Erythroblast (primary cell): ENCODE data around the gene MAN2A2.

Source experiments
- DNase-seq, 2 experiments: peaks; one replicate each; lab custom pipeline; 2025; lab: John Stamatoyannopoulos, UW
- GATA1 ChIP-seq: IDR thresholded peaks from 2 replicates; pipeline ENCODE4 v1.6.1; 2011; ENCODE audit warnings: low read depth, mild to moderate bottlenecking, control low read depth, low read length, moderate library complexity
- POLR2A ChIP-seq: IDR thresholded peaks from 2 replicates; pipeline ENCODE4 v1.6.1; 2011; ENCODE audit warnings: mild to moderate bottlenecking, low read length

The MAN2A2 gene

GRCh38 chr15:90955624-90956273, 52.6 kb downstream of the MAN2A2 start:
- DNase-seq = peak; percentile 63 to 69
- TF ChIP-seq GATA1 (no peak), POLR2A (no peak)

GRCh38 chr15:90956274-90957030, 53.4 kb downstream of the MAN2A2 start:
- DNase-seq = peak; percentile 83 to 86
- TF ChIP-seq POLR2A (no peak), GATA1 (no peak)

- TF ChIP-seq POLR2A = no peak
- no peak for TF ChIP-seq GATA1
- DNase-seq = no peak
These were observed 54.1 kb downstream of the MAN2A2 start for GRCh38 chr15:90957031-90957790.

DNA sequence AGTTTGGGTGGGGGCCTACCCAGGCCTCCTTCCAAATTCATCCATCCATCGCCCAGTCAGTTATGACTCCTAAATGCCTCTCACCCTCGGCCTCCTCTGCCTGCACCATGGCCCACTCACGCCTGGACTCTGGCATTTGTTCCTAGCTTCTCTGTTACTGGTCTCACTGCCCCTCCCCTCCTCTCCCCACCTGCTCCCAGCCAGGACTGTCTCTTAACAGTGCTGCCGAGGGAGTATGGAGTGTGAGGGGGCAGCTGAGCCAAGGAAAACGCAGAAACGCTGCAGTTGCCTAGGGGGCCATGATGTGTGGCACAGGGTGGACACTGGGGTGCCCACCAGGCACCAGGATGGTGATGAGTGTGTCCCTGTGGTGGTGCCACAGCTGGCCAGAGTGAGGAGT, 54.7 kb downstream of the MAN2A2 start:
- no peak for TF ChIP-seq GATA1

GRCh38 chr15:90959028-90959595, 56.0 kb downstream of the MAN2A2 start:
- no peak for TF ChIP-seq POLR2A
- TF ChIP-seq GATA1 = no peak
- no peak for DNase-seq

More for the DNA sequence above, 54.7 kb downstream of the MAN2A2 start:
- DNase-seq = no peak

DNA sequence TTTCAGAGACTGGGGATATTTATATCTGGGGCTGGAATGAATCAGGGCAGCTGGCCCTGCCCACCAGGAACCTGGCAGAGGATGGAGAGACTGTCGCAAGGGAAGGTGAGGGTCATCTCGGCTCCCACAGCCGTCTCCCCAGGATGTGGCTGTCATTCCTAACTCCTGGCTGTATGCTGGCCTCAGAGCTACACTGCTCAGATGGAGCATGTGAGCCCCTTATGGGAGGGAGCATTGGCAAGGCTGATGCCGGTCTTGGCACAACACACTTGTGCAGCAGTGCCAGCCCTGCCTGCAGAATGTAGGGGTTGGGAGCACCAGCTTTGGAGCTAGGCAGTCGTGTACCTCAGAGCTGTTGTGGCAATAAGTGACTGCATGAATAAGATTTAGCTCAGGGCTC, 56.8 kb downstream of the MAN2A2 start:
- TF ChIP-seq POLR2A (no peak), GATA1 (no peak)
- DNase-seq = no peak

- no peak for DNase-seq
- no peak for TF ChIP-seq POLR2A
- no peak for TF ChIP-seq GATA1
These were observed 57.4 kb downstream of the MAN2A2 start for GRCh38 chr15:90960298-90961091.

DNA sequence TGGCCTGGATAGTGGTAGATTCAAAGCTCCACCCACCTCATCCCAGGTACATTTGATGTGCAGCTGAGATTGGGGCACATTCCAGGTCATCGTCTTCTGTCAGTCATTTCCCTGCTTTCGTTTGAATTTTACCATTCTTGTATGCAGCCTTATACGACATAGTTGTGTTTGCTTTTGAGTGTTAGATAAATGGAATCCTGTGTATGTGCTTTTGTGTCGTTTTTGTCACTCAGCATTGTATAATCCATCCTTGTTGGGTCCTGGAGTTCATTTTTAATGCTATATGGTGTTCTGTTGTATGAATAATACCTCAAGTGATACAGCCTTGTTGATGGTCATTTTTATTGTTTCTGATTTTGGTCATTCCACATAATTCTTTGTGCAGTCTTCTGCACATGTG, 58.9 kb downstream of the MAN2A2 start:
- no peak for TF ChIP-seq GATA1
- TF ChIP-seq POLR2A = no peak
- no peak for DNase-seq

GRCh38 chr15:90966262-90966661, 63.2 kb downstream of the MAN2A2 start:
- no peak for DNase-seq
- TF ChIP-seq GATA1 (no peak), POLR2A (no peak)

DNA sequence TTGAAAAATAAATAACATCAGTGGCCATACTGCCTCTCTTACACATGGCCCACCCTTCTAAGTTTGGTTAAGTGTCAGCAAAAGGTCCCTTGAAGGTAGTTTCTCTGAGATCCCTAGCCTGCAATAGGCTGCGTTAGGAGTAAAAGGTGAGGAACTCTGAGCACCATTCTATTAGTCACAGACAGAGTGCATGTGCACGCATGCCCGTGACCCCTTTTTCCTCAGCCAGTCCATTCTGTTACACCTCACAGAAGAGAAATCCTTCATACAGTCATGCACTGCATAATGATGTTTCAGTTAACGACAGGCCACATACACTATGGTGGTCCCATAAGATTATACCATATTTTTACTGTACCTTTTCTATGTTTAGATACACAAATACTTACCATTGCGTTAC, 64.1 kb downstream of the MAN2A2 start:
- no peak for DNase-seq
- TF ChIP-seq GATA1 = no peak
- TF ChIP-seq POLR2A = no peak

DNA sequence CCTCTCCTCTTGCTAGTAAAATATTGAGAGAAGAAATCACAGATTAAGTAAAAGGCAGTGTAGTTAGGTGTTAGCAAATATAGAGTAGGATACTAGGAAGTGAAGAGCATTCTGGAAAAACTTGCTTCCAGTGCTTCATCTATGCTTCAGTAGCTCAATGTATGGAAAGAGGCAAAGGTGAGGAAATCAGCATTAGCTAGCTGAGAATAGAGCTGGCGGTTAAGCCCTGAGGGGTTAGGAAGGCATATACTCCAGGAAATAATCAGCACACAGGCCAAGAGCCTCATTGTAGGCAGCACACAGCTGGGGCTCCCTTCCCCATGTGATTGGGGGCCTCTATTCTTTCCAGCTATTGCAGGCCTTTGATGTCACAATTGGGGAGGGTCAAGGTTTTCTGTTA, 65.3 kb downstream of the MAN2A2 start:
- DNase-seq = no peak
- TF ChIP-seq GATA1 (no peak), POLR2A (no peak)

DNA sequence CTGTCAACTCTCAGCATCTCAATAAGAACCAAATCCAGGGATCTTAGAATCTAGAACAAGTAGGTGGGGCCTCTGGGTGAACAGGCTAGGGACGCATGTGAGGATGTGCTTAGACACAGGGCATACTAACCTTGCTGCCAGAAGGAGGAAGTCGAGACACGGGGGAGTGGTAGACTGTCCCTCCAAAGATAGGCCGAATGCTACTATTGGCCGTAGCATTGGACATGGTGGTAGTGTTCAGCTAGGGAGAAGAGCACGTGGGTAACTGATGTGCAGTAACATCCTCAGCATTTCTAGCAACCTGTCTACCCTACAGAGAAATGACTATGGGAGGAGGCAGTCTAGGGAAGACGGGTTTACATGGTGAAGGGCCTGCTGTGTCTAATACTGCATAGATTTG, 67.2 kb downstream of the MAN2A2 start:
- TF ChIP-seq POLR2A (no peak), GATA1 (no peak)
- DNase-seq = no peak

- no peak for DNase-seq
- TF ChIP-seq POLR2A (no peak), GATA1 (no peak)
These were observed 69.0 kb downstream of the MAN2A2 start for GRCh38 chr15:90972133-90972532.
